Measurements from ENCODE around the gene PLAC8. TPM values are rescaled to one million over a fixed set of nuclear protein-coding genes. Genes with fewer than 3 reads are reported as not detected.

Gene PLAC8
- total RNA-seq, 1 donor from 2014 or later: 0.40 TPM

DNA sequence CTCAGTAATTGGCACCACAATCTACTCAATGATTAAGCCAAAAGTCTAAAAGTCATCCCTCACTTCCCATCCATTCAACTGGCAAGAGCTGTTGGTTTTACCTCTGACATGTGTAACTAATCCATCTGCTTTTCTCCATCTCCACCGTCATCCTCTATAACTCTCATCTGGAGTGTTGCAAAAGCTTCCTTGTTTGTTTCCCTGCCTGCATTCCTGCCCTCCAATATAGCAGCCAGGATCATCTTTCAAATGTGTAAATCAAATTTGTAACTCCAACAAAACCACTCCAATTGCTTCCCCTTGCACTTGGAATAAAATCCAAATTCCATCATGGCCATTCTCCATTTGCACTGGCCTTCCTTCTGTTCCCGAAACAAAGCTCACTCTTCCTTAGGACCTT lies 4.3 kb upstream of the PLAC8 start:
- TF ChIP-seq, protein P1, sequence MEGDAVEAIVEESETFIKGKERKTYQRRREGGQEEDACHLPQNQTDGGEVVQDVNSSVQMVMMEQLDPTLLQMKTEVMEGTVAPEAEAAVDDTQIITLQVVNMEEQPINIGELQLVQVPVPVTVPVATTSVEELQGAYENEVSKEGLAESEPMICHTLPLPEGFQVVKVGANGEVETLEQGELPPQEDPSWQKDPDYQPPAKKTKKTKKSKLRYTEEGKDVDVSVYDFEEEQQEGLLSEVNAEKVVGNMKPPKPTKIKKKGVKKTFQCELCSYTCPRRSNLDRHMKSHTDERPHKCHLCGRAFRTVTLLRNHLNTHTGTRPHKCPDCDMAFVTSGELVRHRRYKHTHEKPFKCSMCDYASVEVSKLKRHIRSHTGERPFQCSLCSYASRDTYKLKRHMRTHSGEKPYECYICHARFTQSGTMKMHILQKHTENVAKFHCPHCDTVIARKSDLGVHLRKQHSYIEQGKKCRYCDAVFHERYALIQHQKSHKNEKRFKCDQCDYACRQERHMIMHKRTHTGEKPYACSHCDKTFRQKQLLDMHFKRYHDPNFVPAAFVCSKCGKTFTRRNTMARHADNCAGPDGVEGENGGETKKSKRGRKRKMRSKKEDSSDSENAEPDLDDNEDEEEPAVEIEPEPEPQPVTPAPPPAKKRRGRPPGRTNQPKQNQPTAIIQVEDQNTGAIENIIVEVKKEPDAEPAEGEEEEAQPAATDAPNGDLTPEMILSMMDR (conservative IDR thresholded peaks at IDR 0.05): no peak
- Mint-ChIP-seq H3K27ac (ENCODE audit: unreplicated experiment) (no peak overlapping the region), H3K27me3 (ENCODE audit: low read depth) (no peaks in the 10 kb centered on the region), H3K4me3 (no peak overlapping the region), H3K4me1 (peaks cover 14% of the 10 kb centered on the region), H3K36me3 (ENCODE audit: low read depth) (no peaks in the 10 kb centered on the region), H3K9me3 (peaks cover 3% of the 10 kb centered on the region)
- DNase-seq (ENCODE audit: low read depth, low spot score): no peak

DNA sequence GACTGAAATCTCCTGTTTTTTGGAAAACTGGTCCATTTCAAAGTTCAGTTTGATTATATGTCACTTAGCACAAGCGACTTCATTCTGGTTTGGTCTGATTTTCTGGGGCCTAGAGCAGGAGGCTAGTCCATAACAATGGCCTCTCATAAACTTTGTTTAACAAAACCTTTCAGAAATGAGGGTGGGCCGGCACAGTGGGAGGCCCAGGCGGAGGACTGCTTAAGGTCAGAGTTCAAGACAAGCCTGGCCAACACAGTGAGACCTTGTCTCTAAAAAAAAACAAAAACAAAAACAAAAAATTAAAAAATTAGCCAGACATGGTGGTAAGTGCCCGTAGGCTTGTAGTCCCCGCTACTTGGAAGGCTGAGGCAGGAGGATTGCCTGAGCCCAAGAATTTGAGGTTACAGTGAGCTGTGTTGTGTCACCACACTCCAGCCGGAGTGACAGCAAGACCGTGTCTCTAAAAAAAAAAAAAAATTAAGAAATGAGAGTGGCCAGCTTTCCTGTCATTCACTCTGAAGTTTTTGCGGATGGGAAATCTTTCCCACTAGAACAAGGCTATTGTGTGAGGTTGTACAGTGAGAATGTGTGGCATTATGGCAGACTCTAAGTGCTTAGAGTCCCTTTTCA lies 1.2 kb upstream of the PLAC8 start:
- no peak overlapping the region for H3K27ac Mint-ChIP-seq (ENCODE audit: unreplicated experiment)
- TF ChIP-seq, protein P1 (conservative IDR thresholded peaks at IDR 0.05): no peak
- no peaks in the 10 kb centered on the region for H3K9me3 Mint-ChIP-seq
- H3K27me3 Mint-ChIP-seq (ENCODE audit: low read depth): peaks cover 3% of the 10 kb centered on the region
- H3K4me1 Mint-ChIP-seq: peaks cover 14% of the 10 kb centered on the region
- no peak for DNase-seq (ENCODE audit: low read depth, low spot score)
- no peaks in the 10 kb centered on the region for H3K36me3 Mint-ChIP-seq (ENCODE audit: low read depth)
- no peak overlapping the region for H3K4me3 Mint-ChIP-seq

DNA sequence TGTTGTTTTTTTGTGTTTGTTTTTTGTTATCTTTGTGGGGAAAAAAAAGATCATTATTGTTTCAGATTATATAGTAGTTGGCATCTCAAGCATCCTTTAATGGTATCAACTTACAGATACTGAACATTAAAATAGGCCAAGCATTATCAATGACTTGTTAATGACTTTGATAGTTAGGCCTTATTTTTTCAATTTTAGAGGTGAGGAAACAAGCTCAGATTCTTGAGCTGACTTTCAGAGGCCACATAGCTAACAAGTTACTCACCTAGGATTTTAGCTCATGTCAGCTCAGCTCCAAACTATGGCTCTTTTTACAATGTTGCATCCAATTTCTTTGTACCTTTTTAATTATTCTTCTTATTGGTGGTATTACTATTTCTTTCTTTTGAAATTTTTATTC lies 471 bp upstream of the PLAC8 start:
- Mint-ChIP-seq H3K4me1 (peaks cover 21% of the 10 kb centered on the region), H3K27me3 (ENCODE audit: low read depth) (peaks cover 10% of the 10 kb centered on the region), H3K27ac (ENCODE audit: unreplicated experiment) (no peak overlapping the region), H3K4me3 (no peak overlapping the region), H3K9me3 (no peaks in the 10 kb centered on the region), H3K36me3 (ENCODE audit: low read depth) (no peaks in the 10 kb centered on the region)
- no peak for DNase-seq (ENCODE audit: low read depth, low spot score)
- TF ChIP-seq, protein P1 (conservative IDR thresholded peaks at IDR 0.05): no peak

DNA sequence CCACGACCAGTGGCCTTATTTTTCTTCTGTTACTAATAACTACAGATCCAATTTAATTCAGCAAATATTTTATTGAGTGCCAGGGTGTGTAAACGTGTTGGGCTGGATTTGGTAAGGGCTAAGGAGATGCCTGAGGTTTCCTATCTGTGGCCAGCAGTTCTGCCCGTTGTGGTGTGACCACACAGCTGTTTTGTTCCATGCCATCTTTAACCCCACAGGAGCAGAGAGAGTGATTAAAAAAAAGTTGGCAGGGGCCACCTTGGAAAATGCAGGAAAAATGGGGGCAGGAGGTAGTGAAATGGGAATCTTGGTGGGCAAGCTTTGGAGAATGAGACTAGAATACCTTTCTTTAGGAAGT lies 1.1 kb downstream of the PLAC8 start:
- H3K27me3 Mint-ChIP-seq (ENCODE audit: low read depth): peaks cover 21% of the 10 kb centered on the region
- no peaks in the 10 kb centered on the region for H3K36me3 Mint-ChIP-seq (ENCODE audit: low read depth)
- TF ChIP-seq, protein P1 (conservative IDR thresholded peaks at IDR 0.05): no peak
- H3K4me3 Mint-ChIP-seq: no peak overlapping the region
- DNase-seq (ENCODE audit: low read depth, low spot score): no peak
- no peaks in the 10 kb centered on the region for H3K9me3 Mint-ChIP-seq
- H3K4me1 Mint-ChIP-seq: peaks cover 21% of the 10 kb centered on the region
- no peak overlapping the region for H3K27ac Mint-ChIP-seq (ENCODE audit: unreplicated experiment)

DNA sequence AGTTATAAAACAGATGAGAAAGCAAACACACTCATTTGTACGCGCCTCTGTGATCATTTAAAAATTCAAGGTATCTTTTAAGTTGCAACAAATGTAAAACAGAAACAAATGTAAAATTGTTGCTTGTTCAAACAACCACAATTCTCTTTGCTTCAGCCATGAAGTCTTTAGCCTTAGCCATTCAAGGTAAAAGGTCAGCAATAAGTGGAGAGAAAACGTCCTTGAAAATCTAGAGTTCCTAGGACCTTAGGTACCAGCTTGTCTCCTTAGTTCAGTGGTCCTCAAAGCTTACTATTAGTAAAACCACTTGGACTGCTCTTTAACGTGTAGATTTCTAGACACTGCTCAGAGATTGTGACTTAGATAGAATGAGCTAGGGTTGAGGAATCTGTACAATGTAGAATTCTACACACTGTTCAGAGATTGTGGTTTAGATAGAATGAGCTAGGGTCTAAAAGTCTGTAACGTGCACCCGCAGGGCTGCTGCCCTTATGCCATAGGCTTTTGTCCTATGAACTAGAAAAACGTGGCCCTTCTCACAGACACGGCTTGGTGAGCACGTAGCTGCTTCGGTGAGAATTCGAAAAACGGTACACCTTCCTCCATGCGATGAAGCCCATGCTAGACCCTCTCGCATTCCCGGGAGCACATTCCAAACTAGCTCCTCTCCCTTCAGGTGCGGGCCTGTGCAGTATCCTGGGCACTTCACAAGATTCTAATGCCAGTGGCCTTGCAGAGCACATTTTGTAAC lies 1.7 kb downstream of the PLAC8 start:
- DNase-seq (ENCODE audit: low read depth, low spot score): no peak
- TF ChIP-seq, protein P1 (conservative IDR thresholded peaks at IDR 0.05): no peak
- Mint-ChIP-seq H3K4me3 (no peak overlapping the region), H3K27ac (ENCODE audit: unreplicated experiment) (no peak overlapping the region), H3K27me3 (ENCODE audit: low read depth) (peaks cover 26% of the 10 kb centered on the region), H3K4me1 (peaks cover 21% of the 10 kb centered on the region), H3K36me3 (ENCODE audit: low read depth) (no peaks in the 10 kb centered on the region), H3K9me3 (no peaks in the 10 kb centered on the region)
